ENCODE data around the gene ADM2. TPM values are rescaled to one million over a fixed set of nuclear protein-coding genes. Genes with fewer than 3 reads are reported as not detected.

ADM2 gene
- total RNA-seq, 1 donor from 2014 or later = 1.7 TPM

DNA sequence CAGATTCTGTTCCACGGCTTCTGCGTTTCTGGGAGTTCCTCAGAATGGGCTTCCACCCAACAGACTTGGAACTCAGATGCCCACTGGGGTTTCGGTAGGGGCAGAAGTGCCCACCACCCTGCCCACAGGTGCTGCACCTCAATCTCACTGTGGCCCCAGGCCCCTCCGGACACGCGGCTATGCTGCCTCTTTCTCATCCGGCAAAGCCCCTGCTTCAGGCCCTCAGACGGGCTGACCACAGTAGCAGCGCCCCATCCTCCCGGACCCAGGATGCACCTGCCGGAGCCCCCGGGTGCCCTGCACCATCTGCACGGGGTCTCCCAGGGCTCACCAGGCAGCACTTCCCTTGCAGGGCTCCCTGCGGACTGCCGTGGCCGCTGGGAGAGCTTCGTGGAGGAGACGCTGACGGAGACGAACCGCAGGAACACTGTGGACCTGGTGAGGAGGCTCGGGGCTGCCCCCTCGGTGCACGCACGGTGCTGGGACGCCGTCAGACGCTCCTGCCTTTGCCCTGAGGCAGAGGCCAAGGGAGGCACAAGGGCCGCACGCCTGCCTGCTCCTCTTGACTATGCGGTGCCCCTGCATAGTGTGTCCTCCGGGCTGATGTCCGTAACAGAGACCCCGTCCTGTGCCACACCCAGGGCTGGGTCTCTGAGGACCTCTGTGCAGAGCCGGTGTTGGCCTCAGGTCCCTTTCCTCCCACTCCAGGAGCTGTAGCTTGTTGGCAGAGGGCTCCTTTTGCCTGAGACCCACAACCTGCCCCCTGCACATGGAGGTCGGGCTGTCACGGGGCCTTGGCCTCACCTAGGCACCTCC lies 45.1 kb upstream of the ADM2 start:
- peaks cover 2% of the 10 kb centered on the region for H3K36me3 Mint-ChIP-seq (ENCODE audit: low read depth)
- no peaks in the 10 kb centered on the region for H3K9me3 Mint-ChIP-seq
- no peak for DNase-seq (ENCODE audit: low read depth, low spot score)
- no peaks in the 10 kb centered on the region for H3K27me3 Mint-ChIP-seq (ENCODE audit: low read depth)
- TF ChIP-seq, protein P1, sequence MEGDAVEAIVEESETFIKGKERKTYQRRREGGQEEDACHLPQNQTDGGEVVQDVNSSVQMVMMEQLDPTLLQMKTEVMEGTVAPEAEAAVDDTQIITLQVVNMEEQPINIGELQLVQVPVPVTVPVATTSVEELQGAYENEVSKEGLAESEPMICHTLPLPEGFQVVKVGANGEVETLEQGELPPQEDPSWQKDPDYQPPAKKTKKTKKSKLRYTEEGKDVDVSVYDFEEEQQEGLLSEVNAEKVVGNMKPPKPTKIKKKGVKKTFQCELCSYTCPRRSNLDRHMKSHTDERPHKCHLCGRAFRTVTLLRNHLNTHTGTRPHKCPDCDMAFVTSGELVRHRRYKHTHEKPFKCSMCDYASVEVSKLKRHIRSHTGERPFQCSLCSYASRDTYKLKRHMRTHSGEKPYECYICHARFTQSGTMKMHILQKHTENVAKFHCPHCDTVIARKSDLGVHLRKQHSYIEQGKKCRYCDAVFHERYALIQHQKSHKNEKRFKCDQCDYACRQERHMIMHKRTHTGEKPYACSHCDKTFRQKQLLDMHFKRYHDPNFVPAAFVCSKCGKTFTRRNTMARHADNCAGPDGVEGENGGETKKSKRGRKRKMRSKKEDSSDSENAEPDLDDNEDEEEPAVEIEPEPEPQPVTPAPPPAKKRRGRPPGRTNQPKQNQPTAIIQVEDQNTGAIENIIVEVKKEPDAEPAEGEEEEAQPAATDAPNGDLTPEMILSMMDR (conservative IDR thresholded peaks at IDR 0.05) = no peak
- H3K4me1 Mint-ChIP-seq = no peaks in the 10 kb centered on the region
- no peak overlapping the region for H3K27ac Mint-ChIP-seq (ENCODE audit: unreplicated experiment)
- H3K4me3 Mint-ChIP-seq = no peak overlapping the region

DNA sequence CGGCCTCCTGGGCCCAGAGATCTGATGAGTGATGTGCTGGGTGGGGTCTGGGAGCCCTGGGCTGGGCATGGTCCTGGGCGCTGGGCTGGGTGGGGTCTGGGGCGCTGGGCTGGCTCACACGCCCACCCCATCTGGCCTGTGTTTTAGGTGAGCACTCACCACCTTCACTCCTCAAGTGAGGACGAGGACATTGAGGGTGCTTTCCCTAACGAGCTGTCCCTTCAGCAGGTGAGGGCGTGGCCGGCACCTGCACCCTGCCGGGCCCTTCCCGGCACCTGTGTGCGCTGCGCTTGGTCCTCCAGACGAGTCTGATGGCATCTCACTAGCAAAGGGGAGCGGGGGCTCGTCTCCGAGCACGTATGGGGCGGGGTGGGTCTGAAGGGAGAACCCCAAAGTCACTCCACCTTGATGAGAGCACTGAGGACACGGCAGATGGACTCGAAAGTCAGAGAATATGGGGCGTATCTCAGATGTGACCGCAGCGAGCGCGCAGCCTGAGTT lies 44.5 kb upstream of the ADM2 start:
- Mint-ChIP-seq H3K36me3 (ENCODE audit: low read depth) (peaks cover 2% of the 10 kb centered on the region), H3K4me1 (no peaks in the 10 kb centered on the region), H3K4me3 (no peak overlapping the region), H3K9me3 (no peaks in the 10 kb centered on the region), H3K27ac (ENCODE audit: unreplicated experiment) (no peak overlapping the region), H3K27me3 (ENCODE audit: low read depth) (no peaks in the 10 kb centered on the region)
- TF ChIP-seq, protein P1 (conservative IDR thresholded peaks at IDR 0.05) = no peak
- DNase-seq (ENCODE audit: low read depth, low spot score) = no peak

DNA sequence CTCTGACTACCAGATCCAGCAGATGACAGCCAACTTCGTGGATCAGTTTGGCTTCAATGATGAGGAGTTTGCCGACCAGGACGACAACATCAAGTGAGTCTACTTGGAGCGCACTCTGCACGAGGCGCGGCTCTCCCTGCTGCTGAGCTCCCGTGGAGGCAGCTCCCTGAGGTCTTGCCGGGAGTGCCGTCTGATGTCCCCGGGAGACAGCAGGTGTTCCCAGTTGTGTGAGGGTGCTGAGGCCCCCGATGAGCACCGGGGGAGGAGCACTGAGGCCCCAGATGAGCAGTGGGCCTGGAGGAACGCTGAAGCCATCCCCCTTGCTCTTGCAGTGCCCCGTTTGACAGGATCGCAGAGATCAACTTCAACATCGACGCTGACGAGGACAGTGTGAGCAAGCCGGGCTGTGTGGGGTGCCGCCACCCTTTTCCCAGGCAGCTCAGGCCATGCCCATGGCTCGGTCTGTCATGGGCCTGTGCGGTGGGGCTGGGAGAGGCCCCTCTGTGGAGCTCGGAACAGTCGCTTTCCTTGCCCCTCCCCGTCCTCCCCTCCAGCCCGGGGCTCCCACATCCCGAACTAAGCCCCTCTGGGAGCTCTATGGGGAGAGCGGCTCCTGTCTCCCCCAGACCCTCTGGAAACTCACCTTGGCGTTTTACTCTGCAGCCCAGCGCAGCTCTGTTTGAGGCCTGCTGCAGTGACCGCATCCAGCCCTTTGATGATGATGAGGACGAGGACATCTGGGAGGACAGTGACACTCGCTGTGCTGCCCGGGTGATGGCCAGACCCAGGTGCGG lies 43.6 kb upstream of the ADM2 start:
- Mint-ChIP-seq H3K9me3 (no peaks in the 10 kb centered on the region), H3K27ac (ENCODE audit: unreplicated experiment) (no peak overlapping the region), H3K36me3 (ENCODE audit: low read depth) (peaks cover 2% of the 10 kb centered on the region), H3K27me3 (ENCODE audit: low read depth) (peaks cover 2% of the 10 kb centered on the region), H3K4me3 (no peak overlapping the region), H3K4me1 (no peaks in the 10 kb centered on the region)
- TF ChIP-seq, protein P1 (conservative IDR thresholded peaks at IDR 0.05) = no peak
- DNase-seq (ENCODE audit: low read depth, low spot score) = no peak

DNA sequence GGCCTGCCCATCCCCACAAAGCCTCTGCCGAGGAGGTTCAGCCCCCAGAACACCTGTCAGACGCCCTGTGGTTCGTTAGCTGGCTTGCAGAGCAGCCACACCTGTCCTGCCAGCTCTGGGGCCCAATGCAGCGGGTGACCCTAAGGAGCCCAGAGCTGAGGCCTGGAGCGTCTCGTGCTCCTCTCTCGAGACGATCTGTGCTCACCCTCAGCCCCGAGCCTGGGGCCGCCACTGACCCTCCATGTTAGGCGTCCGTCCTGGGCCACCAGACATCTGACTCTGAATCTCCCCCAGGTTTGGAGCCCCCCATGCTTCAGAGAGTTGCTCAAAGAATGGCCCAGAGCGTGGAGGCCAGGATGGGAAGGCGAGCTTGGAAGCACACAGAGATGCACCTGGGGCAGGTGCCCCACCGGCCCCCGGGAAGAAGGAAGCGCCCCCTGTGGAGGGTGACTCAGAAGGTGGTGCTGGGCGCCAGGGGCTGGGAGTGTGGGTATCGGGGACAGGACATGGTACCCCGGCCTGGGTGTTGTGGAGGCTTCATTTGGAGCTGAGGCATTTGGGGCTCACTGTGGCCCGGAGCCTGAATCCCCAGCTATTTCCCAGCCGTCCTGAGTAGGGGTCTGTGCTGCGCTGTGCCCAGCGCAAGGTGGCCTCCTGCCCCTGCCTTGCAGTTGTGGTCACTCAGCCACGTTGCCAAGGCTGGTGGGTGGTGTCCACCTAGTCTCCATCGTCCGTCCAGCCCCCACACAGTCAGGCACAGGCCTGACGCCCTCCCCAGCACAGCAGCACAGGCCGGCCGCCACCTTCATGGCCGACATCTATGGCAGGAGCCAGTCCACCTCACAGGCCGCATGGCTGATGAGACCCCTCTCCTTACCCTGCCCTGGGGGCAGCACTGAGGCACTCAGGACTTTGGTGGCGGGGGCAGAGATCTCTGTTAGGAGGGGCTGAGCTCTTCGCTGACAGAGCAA lies 42.8 kb upstream of the ADM2 start:
- Mint-ChIP-seq H3K4me3 (no peak overlapping the region), H3K36me3 (ENCODE audit: low read depth) (peaks cover 5% of the 10 kb centered on the region), H3K27ac (ENCODE audit: unreplicated experiment) (no peak overlapping the region), H3K27me3 (ENCODE audit: low read depth) (peaks cover 5% of the 10 kb centered on the region), H3K4me1 (no peaks in the 10 kb centered on the region), H3K9me3 (no peaks in the 10 kb centered on the region)
- TF ChIP-seq, protein P1 (conservative IDR thresholded peaks at IDR 0.05) = no peak
- no peak for DNase-seq (ENCODE audit: low read depth, low spot score)

Measured in neural crest cell (in vitro differentiated cells).